Stomach (tissue), 4 donors: Measurements from ENCODE around the gene GNAT2.
A peak's percentile ranks its signal among the peaks of the same experiment; 100 is the strongest.

ENCODE experiments used
- POLR2A ChIP-seq, 4 donors: fragments of 450-650 bp; IDR thresholded peaks; one replicate each; pipeline ENCODE4 v1.6.1; 2016; ENCODE audit warnings: antibody characterized with exemption in 4 of 4, control low read depth in 2 of 4, mild to moderate bottlenecking in 1 of 4, moderate library complexity in 1 of 4
- POLR2AphosphoS5 ChIP-seq, 3 donors: sonication (generic); formaldehyde crosslinking; IDR thresholded peaks; one replicate each; pipeline ENCODE4 v1.6.1; 2016; ENCODE audit warnings: antibody characterized with exemption in 3 of 3
- TF ChIP-seq, protein P1 (sequence below), 7 experiments: fragments of 450-650 bp in 4 of 7; fragments of 200-600 bp in 3 of 7; sonication (generic) in 3 of 7; IDR thresholded peaks; one replicate each; pipeline ENCODE4 v1.5.1; 2016 to 2019; ENCODE audit warnings: antibody characterized with exemption in 7 of 7, control low read depth in 2 of 7, mild to moderate bottlenecking in 1 of 7

DNA sequence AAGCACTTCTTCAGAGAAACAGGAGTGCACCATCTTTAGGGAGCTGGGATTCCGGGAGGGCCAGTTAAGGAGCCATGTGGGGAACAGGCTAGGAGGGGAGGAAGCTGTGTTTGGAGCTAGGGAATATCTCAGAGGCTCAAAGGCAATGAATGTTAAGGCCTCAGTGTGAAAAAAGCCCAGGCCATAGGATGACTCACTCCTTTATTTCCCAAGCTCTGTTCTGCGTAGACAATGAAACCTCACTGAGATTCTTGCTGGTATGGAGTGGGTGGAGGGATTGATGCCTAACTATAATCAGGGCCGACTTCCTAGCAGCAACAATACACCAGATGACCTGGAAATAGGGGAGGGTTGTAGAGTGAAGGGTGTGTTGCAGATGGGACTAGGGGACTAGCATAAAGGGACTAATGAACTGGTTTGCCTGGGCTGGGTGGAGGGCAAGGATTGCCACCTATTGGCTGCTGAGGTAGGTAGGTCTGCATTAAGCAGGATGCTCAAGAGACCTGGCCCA, 2.1 kb downstream of the GNAT2 start:
- TF ChIP-seq, protein P1, sequence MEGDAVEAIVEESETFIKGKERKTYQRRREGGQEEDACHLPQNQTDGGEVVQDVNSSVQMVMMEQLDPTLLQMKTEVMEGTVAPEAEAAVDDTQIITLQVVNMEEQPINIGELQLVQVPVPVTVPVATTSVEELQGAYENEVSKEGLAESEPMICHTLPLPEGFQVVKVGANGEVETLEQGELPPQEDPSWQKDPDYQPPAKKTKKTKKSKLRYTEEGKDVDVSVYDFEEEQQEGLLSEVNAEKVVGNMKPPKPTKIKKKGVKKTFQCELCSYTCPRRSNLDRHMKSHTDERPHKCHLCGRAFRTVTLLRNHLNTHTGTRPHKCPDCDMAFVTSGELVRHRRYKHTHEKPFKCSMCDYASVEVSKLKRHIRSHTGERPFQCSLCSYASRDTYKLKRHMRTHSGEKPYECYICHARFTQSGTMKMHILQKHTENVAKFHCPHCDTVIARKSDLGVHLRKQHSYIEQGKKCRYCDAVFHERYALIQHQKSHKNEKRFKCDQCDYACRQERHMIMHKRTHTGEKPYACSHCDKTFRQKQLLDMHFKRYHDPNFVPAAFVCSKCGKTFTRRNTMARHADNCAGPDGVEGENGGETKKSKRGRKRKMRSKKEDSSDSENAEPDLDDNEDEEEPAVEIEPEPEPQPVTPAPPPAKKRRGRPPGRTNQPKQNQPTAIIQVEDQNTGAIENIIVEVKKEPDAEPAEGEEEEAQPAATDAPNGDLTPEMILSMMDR (IDR thresholded peaks at IDR 0.05) = no peak
- TF ChIP-seq POLR2A (IDR thresholded peaks at IDR 0.05) = no peak
- TF ChIP-seq POLR2AphosphoS5 (IDR thresholded peaks at IDR 0.05) = peak in 1 of 3 donors; percentile 34
